HG02759 (cell line): ENCODE data around the gene LRCOL1.

ENCODE experiments used
- ATAC-seq: cut with Tn5 transposase; IDR thresholded peaks from one replicate; pipeline ENCODE4 v1.9.1; 2021; ENCODE audit warnings: mild to moderate bottlenecking, moderate library complexity; ENCODE audit not compliant: unreplicated experiment

LRCOL1 gene

DNA sequence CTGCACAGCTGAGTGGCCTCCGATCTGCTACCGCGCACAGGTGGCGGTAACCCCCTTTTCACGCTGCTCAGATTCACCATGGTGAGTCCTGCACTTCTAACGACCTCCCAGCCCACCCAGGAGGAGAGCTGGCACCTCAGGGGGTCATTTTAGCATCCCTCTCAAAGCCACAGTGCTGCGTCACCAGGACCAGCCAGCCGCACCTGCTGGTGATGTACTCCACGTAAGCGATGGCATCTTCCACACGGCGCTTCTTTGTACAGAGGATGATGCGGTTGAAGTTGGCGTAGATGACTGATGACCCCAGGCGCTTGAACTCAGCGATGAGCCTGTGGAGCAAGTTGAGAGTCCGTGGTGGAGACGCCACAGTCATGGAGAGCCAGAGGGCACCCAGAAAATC, 27.4 kb upstream of the LRCOL1 start:
- ATAC-seq = no peak

DNA sequence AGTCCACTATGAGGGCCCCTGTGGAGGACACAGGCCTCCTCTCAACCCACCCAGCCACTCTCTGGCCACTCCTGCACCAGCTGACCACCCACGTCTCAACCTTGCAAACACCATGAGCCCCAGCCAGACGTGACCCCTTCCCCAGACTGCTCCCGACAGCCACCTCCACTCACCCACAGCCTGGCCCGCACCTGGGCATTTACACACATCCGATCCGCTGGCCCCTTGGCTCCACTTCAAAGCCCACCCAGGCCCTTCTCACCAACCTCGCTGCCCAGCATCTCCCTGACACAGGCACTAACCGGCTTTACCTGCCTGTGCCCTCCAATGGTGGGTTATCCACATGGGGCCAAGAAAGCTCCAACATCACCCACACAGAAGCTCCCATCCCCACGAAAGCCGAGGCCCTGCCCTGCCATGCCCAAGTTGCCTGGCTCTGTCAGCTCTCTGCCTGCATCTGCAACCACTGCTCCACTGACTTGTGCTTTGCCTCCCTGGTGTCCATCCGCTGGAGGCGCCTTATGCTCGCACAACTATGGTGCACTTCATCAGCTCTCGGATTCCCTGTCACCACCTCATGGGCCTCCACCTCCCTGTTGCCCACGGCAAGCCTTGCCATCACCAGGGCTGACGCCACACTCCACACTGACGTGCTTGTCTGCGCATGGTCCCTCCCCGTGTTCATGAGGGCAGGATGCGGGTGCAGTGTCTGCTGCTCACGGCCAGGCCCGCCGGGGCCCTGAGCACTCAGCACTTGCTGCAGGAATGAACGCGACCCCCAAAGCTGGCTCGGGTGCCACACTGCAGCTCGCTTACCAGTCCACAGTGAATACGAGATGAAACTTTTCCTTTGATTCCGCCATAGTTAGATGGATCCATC, 24.9 kb upstream of the LRCOL1 start:
- ATAC-seq = no peak

DNA sequence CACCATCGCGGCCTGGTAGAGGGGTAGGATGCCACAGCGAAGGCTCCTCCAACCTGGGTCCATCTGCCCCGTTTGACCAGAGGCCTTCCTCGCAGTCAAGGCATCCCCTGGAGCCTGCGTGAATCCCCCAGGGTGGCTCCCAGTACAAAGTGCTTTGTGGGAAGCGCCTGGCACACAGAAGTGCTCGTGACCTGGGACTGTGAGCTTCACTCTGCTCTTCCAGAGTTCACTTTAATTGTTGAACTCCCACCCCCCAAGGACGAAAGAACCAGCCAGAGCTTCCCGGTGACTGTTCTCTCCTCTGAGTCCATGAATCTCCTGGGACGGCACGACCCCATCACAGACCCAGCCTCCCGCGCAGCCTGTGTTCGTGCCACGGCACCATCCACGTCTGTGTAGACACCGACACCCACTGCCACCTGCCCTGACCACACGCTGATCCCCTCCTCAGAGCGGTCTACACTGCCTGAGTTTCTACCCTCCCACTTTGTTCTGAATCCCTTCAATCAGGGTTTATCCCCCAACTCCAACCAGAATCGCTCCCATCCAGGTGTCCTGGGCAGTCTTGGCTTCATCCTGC, 24.1 kb upstream of the LRCOL1 start:
- ATAC-seq = no peak

DNA sequence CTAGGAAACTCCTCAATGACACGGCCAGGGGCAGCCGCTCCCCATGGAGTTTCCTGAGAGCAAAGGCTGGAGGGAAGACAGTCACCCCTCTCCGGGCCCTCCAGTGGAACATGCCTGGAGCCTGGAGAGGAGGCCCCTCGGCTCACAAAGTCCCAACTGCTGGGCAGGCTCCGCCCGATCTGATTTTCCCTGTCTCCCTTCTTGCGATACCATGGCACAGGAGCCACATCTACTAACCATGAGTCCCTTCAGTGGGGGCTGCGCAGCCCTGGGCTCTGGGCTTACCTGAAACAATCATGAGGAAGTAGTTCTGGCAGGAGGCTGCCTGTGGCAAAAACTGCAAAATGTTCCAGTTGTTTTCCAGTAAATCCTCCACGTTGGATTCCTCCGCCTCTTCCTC, 23.5 kb upstream of the LRCOL1 start:
- no peak for ATAC-seq

DNA sequence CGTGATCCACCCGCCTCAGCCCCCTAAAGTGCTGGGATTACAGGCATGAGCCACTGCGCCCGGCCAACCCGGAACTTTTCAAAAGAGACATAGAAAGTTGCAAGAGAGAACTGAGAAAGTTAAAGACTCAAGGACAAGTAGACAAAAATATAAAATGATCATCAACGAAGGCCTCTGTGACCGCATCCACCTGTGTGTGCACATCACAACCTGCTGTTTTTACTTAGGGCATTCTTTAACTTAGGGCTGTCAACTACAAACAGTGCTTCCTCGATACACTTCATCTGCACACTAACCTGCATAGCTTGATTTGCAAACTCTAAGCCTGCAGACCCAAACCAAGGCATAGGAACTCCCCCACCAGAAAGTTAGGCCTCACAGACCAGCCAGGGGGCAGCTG, 23.0 kb upstream of the LRCOL1 start:
- no peak for ATAC-seq

DNA sequence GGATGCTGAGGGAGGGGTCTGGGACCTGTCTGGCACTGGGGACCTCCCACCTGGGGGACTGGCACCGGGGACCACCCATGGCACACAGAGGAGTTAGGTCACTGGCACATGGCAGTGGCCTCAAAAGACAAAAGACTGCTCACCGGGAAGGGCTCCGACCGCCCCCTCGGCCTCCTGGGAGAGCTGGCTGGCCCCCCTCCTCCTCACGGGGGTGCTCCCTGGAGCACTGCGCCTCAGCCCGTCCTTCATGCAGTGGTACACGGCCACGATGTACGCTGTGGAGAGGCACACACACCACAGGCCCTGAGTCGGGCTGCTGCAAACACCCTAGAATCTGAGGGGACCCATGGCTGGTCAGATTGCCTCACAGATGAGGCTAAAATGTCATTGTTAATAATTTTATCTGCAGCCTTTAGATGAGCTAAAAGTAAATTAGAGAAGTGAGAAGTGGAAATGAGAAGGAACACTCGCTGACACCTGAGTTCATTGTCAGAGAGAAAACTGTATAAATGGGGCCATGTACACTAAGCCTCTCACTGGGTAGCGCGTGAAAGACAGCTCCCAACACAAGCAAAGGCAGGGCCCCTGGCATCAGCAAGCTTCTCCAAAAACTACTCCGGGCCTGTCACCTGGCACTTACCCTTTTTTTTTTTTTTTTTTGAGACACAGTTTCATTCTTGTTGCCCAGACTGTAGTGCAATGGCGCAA, 22.3 kb upstream of the LRCOL1 start:
- no peak for ATAC-seq

DNA sequence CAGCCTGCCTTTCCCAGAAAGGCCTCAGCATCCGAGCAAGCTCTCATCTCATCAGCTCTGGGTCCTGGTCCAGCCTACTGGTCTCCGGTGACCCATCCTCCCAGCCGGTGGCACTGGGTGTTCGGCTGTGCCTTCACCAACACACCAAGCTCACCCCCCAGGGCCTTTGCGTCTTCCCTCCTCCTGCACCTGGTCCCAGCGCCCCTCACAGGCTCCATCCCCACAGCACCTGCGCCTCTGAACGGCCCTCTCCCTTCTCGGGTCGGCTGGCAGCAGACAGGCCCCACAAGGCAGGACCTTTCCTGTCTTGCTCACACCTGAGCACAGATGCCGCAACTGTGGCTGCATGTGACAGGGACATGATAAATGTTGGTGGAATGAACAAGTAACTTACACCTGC, 21.3 kb upstream of the LRCOL1 start:
- ATAC-seq = no peak

DNA sequence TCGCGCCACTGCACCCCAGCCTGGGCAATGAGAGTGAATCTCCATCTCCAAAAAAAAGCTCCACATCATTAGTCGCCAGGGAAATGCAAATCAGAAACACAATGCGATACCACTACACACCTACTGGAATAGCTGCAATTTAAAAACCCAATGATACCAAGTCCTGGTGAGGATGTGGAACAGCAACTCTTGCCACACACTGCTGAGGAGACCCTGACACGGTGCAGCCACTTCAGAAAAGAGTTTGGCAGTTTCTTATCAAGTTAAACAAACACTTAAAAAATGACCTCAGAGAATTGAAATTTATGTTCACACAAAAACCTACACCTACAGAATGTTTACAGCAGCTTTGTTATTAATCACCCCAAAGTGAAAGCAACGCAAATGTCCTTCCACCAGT, 20.3 kb upstream of the LRCOL1 start:
- ATAC-seq = no peak

DNA sequence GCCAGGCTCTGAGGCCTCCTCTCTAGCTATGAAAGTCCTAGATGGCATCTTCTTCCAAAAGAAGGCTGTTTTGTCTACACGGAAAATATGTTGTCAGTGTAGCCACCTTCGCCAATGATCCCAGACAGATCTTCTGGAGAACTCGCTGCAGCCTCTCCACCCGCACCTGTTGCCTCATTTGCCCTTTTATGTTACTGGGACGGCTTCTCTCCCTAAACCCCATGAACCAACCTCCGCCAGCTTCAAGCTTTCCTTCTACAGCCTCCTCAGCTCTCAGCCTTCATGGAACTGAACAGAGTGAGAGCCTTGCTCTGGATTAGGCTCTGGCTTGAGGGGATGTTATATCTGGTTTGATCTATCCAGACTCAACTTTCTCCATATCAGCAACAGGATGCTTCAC, 18.9 kb upstream of the LRCOL1 start:
- no peak for ATAC-seq

DNA sequence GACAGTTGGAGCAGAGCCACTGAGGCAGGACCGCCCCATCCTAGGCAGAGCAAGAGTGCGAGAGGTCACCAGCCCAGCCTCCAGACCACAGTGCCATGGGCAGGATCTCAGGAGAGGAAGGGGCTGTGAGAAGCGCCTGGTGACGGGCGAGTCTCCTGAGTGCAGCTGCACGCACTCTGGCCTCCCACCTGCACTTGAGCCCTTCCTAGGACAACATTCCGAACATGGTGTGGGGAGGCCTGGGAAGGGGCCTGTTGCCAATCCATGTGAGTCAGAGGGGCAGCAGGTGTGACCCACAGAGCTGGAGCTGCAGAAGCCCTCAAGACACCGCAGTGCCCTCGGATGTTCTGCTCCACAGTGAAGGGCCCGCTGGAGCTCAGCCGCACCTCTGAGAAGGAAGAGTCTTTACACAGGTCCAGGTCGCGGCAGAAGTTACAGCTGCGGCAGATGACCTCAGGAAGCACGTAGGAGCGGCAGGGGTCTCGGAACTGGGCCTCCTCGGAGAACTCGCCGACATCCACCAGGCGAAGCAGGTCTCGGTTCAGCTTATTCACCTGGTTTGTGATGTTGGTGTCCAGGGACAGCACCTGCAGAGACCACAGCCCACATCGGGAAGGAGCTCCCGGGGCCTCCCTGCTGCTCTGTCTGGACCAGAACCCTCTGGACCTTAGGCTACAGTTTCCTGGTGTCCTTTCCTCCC, 15.5 kb upstream of the LRCOL1 start:
- no peak for ATAC-seq

DNA sequence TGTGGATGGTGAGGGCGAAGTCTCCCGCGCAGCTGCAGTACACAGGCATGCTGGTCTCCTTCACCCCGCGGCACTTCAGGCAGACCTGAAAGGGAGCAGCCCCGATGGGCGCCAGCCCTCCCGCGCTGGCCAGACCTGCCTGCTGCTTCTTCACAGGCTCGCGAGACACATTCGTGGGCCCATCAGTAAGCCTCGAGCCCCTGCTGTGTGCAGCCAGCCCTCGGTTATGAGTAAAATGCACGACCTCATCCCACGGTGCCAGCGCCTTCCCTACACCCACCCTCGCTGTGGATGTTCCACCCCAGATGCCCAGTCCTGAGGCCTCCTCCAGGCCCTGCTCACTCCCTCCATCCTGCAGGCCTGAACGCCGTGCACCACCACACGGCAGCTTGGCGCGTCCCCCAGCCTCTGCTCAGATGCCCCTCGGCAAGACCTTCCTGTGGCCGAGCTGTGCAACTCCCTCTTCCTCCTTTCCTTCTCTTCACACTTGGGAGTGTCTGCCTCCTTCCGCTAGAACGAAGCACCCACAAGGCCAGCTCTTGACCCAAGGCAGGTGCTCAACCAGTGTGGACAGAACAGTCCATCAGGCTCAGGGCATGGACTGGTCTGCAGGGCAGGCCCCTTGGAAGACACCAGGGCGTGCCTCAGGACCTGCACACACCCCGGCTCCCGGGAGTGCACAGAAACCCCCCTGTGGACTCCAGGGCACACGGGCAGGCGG, 14.7 kb upstream of the LRCOL1 start:
- ATAC-seq = no peak

DNA sequence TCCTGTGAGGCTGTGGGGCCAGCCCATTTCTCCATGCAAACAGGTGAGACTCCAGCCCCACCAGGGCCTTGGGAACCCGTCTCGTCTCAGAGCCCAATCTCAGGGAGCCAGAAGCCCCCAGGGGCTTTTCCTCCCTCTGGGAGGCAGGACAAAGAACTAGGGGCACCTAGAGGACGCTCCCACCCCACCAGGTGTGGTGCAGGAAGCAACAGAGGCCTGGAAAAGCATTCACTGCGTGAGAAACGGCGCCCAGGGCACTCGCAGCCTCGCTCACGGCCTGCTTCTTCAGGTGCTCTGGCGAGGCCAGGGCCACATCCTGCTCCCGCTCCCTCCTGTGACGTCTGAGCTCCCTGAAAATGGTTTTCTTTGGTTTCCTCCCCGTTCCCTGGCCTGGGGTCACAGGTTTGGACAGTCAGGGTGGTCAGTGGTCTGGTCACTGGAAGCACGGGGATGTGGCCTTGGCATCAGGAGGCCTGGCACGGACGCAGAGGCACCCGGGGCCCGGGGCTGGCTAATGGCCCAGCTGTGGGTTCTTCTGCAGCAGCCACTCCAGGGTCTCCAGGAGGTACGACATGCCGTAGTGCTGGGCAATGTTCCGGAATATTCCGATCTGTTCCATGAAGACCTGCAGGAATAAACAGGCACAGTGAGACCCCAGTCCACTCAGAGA, 13.9 kb upstream of the LRCOL1 start:
- ATAC-seq = no peak

DNA sequence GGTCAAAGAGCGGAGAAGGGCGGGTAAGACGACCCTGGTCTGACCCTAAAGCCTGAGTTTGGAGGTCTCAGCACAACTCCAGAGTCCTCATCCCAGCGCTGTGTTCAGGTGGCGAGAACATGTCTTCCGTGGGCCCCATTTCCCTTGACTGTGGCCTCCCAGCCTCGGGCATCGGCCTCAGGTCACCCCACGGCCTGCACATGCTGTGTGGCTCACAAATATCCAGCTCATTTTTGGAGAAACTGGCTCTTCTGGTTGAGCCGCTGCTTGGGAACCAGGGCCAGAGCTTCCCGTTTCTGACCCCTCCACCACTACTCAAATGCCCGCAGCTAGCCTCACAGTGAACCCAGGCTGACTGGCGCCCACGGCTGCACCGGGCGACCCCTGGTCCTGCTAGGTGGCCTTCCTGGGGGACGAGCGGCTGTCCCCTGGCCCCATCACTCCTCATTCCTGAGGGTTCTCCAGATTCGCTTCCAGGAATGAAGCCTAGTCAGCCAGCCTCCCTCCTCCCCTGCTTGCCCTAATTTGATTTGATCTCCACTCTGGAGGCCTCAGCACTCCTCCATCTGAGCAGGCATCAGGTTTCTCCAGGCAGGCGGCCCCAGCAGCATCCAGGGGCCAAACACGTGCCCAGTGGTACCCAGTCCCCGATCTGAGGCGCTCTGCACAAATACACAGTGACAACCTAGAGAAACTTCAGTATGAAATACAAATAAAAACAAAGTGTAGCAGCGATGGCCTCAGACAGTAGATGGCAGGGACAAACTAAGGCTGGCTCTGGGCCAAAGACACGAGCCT, 12.9 kb upstream of the LRCOL1 start:
- ATAC-seq = no peak

DNA sequence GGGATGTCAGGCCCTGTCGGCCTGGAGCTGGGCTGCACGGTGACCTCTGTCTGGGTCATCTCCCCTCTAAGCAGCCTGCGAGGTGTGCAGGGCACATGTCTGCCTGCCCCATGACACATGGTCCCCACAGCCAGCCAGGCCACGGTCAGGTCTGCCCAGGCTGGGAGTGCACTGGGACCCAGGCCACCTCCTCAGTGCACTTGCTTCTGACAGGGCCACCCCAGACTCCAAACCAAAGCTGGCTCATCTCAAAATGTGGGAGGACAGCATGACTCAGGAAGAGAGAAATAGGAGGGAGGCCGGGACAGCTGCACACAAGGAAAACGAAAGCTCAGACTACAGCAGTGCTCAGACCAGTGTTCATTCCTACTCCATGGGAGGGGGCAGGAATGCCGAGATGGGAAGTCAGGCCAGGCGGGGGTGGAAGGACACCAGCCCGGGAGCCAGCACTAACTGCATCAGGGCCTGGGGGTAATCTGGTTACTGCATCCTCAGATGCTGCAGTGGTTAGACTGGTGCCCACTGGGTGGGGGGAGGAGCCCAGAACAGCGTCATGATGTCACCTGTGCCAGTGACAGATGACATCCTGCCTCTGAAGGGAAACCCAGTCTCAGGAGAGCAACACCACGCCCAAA, 12.2 kb upstream of the LRCOL1 start:
- ATAC-seq = no peak

DNA sequence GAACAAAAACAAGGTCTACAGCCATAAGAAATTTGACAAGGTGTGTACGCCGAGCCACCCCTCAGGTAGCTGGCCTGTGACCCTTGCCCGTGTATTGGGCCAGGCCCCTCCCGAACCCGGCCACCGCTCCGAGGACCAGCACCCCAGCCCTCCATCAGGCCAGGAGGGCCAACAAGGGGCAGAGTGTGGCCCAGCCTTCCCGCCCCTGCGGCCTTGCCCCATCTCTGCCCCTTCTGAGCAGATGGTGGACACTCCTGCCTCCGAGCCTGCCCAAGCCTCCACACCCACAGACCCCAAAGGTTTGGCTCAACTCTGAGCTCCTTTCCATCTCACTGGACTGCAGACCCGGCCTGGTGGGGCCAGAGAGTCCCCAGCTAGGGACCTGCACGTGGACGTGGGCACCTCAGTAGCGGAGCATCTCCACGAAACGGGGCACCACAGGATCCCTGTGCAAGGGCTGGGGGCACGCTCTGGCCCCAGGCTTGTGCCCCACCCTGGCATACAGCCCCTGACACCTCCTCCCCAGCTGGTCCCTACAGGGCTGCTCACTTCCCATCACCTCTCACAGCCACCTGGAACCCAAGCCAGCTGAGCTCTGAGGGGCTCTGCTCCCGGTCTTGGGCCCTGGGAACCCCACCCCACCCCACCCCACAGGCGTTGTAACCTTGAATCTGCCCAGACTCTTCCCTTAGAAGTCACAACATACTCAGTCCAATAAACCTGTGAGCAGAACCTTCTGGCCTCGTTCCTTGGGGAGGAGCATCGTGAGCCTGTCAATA, 11.5 kb upstream of the LRCOL1 start:
- ATAC-seq = no peak

DNA sequence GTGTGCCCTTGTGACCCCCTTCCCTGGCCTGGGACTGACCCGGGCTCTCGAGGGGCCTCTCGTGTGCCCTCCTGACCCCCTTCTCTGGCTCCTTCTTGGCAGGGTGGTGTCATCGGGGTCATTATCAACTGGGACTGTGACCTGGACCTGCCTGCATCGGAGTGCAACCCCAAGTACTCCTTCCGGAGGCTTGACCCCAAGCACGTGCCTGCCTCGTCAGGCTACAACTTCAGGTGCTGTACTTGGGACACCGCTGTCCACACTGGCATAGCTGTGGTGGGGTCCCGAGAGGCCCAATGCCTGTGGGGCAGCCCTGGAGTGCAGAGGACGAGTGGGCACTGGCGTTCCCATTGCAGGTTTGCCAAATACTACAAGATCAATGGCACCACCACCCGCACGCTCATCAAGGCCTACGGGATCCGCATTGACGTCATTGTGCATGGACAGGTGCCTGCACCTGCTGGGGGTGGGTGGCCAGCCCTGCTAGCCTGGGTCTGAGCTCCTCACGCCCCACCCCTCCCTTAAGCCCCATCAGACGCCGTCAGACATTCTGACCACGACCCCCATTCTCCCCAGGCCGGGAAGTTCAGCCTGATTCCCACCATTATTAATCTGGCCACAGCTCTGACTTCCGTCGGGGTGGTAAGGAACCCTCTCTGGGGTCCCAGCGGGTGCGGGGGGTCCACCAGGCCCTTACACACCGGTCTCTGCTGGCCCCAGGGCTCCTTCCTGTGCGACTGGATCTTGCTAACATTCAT, 10.7 kb upstream of the LRCOL1 start:
- no peak for ATAC-seq

DNA sequence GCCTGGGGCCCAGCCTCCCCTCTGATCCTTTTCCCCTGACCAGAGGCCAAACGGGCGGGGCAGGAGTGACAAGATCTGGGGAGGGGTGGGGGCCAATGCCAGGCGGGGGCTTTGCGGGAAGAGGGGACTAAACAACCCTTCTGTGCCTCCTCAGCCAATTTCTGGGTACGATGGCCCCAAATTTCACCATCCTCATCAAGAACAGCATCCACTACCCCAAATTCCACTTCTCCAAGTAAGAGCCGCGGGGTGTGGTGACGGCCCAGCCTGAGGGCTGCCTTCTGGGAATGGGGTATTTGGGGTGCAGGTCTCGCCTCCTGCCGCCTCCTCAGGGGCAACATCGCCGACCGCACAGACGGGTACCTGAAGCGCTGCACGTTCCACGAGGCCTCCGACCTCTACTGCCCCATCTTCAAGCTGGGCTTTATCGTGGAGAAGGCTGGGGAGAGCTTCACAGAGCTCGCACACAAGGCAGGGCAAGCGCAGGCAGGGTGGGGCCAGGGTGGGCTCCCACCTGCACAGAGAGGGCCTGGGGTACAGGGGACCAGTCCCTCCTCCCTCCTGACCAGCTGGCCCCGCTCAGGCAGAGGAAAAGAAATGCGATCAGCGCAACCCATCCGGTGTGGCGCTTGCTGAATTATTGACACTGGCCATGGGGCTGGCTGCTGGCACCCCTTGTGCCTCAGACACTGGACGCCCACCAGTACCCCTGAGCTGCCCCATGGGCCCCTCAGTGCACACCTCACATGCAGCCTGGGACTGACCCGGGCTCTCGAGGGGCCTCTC, 9.9 kb upstream of the LRCOL1 start:
- ATAC-seq = no peak
